ENCODE data around the gene SLCO4A1. TPM values are rescaled to one million over a fixed set of nuclear protein-coding genes. Genes with fewer than 3 reads are reported as not detected.

The SLCO4A1 gene
- total and polyA plus RNA-seq, 2 experiments from 2014 or later: 0.15 to 1.0 TPM

DNA sequence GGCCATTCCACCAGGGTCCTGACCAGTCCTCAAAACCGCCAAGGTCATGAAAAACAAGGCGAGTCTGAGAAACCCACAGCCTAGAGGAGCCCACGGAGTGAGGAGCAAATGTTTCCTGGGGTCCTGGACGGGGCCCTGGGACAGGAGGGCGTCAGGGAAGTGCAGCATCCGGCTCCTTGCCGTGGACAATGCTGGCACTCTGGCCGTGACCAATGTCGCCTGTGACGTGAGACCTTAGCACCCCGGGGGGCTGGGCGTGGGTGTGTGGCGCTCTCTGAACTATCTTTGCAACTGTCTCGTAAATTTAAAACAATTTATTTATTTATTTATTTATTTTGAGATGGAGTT is 34.1 kb upstream of the SLCO4A1 start:
- H3K27me3 ChIP-seq: no peaks in the 10 kb centered on the region
- H3K9me3 ChIP-seq (ENCODE audit: low read depth): no peaks in the 10 kb centered on the region
- DNase-seq (ENCODE audit: low read depth in 1 of 2, low spot score in 1 of 2): no peak
- TF ChIP-seq, protein P1, sequence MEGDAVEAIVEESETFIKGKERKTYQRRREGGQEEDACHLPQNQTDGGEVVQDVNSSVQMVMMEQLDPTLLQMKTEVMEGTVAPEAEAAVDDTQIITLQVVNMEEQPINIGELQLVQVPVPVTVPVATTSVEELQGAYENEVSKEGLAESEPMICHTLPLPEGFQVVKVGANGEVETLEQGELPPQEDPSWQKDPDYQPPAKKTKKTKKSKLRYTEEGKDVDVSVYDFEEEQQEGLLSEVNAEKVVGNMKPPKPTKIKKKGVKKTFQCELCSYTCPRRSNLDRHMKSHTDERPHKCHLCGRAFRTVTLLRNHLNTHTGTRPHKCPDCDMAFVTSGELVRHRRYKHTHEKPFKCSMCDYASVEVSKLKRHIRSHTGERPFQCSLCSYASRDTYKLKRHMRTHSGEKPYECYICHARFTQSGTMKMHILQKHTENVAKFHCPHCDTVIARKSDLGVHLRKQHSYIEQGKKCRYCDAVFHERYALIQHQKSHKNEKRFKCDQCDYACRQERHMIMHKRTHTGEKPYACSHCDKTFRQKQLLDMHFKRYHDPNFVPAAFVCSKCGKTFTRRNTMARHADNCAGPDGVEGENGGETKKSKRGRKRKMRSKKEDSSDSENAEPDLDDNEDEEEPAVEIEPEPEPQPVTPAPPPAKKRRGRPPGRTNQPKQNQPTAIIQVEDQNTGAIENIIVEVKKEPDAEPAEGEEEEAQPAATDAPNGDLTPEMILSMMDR (IDR thresholded peaks at IDR 0.05; ENCODE audit: low read depth, low read length): no peak
- H3K4me3 ChIP-seq: no peak overlapping the region
- no peak overlapping the region for H3K27ac ChIP-seq
- no peaks in the 10 kb centered on the region for H3K4me1 ChIP-seq (ENCODE audit: low read depth)
- no peaks in the 10 kb centered on the region for H3K36me3 ChIP-seq

DNA sequence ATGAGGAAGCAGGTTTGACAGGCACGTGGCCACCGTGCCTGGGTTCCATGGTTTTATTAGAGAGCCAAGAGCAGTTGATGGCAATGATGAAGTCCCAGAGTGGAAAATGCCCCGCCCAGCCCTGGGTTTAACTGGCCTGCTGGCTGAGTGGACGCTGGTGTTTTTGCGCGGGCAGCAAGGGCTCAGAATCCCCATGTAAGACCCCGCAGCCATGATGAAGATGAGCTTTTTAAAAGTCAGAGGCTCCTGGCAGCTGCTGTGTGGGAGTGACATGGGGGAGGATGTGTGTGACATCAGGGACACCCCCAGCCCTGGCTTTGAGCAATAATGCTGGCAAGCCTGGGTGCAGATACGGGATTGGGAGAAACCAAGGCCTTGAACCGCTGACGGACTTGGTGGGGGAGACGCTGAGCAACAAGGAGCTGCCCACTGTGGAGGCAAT is 33.0 kb upstream of the SLCO4A1 start:
- no peaks in the 10 kb centered on the region for H3K4me1 ChIP-seq (ENCODE audit: low read depth)
- H3K27me3 ChIP-seq: no peaks in the 10 kb centered on the region
- no peaks in the 10 kb centered on the region for H3K36me3 ChIP-seq
- no peak overlapping the region for H3K27ac ChIP-seq
- H3K9me3 ChIP-seq (ENCODE audit: low read depth): no peaks in the 10 kb centered on the region
- H3K4me3 ChIP-seq: no peak overlapping the region
- TF ChIP-seq, protein P1 (IDR thresholded peaks at IDR 0.05; ENCODE audit: low read depth, low read length): no peak
- no peak for DNase-seq (ENCODE audit: low read depth in 1 of 2, low spot score in 1 of 2)

DNA sequence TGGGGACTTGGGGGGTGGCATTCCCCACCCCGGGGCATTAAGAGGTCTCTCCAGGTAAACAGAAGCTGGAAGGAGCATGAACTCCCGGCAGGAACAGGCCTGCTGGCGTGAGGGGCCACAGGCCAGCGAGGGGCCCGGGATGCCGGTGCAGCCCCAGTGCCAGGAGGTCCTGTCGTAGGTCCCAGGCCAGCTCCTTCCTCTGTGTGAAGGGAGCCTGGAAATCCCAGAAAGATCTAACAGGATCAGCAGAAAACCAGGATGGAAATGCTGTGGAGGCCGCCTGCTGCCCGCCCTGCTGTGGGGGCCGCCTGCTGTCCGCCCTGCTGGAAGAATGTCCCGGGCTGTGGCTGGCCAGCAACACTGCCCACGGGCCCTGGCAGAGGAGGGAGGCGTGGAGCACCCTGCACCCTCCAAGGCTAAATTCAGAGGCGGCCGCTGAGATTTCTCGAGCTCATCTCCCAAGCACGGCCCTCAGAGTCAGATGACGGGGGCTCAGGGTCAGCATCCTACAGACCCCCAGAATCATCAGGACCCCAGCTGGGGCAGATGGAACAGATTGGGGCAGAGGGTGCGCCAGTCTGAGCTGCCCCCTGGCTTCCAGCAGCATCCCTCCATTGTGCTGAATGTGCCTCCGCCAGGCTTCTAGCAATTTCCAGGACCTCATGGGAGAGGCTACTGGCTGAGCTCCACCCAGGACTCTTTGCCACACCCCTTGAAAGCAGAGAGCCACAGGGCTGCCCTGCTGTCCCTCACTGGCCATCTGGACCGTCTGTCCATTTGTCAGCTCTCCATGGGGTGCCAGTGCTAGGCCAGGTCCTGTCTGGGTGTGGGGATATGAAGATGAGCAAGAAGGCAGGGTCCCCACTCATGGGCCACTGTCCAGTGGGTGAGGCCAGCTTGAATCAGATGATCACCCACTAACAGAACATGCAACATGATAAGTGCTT is 32.2 kb upstream of the SLCO4A1 start:
- Histone ChIP-seq H3K27me3 (no peaks in the 10 kb centered on the region), H3K27ac (no peak overlapping the region), H3K4me1 (ENCODE audit: low read depth) (no peaks in the 10 kb centered on the region), H3K4me3 (no peak overlapping the region), H3K36me3 (no peaks in the 10 kb centered on the region), H3K9me3 (ENCODE audit: low read depth) (no peaks in the 10 kb centered on the region)
- TF ChIP-seq, protein P1 (IDR thresholded peaks at IDR 0.05; ENCODE audit: low read depth, low read length): no peak
- no peak for DNase-seq (ENCODE audit: low read depth in 1 of 2, low spot score in 1 of 2)

DNA sequence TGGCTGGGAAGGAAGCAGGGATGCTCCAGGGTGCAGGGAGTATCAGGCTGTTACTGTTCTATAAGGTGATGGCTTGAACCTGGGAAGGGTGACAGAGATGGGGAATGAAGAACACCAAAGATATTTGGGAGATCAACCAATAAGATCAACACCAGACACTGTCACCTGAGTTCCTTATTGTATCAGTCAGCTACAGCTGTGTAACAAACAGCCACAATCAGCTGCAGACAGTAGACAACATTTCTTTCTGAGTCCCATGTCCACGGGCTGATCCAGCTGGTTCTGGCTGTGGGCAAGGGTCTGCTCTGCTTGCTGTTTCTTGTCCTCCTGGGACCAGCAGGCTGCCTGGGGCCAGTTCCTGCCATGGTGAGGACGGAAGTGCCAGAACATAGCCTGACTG is 31.3 kb upstream of the SLCO4A1 start:
- Histone ChIP-seq H3K4me1 (ENCODE audit: low read depth) (no peaks in the 10 kb centered on the region), H3K27me3 (no peaks in the 10 kb centered on the region), H3K4me3 (no peak overlapping the region), H3K36me3 (no peaks in the 10 kb centered on the region), H3K27ac (no peak overlapping the region), H3K9me3 (ENCODE audit: low read depth) (no peaks in the 10 kb centered on the region)
- DNase-seq (ENCODE audit: low read depth in 1 of 2, low spot score in 1 of 2): no peak
- TF ChIP-seq, protein P1 (IDR thresholded peaks at IDR 0.05; ENCODE audit: low read depth, low read length): no peak

DNA sequence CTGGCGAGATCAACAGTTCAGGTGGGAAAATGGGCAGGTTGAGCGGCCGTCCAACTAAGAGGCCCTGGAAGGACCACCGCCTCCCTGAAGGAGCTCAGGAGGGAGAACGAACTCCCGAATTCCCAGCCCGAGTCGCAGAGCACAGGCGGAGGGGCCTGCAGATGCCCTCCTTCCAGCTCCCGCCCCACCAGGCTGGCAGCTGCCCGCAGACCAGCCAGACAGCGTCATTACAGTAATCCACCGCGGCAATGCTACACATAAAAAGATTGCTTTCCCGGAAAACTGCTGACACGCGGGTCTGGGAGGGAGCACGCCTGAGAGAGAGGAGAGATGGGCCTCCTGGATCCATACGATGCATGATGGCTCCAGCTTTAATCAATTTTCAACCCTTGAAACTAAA is 30.5 kb upstream of the SLCO4A1 start:
- no peaks in the 10 kb centered on the region for H3K9me3 ChIP-seq (ENCODE audit: low read depth)
- DNase-seq (ENCODE audit: low read depth in 1 of 2, low spot score in 1 of 2): no peak
- H3K4me1 ChIP-seq (ENCODE audit: low read depth): no peaks in the 10 kb centered on the region
- TF ChIP-seq, protein P1 (IDR thresholded peaks at IDR 0.05; ENCODE audit: low read depth, low read length): no peak
- no peaks in the 10 kb centered on the region for H3K36me3 ChIP-seq
- H3K4me3 ChIP-seq: no peak overlapping the region
- H3K27me3 ChIP-seq: no peaks in the 10 kb centered on the region
- no peak overlapping the region for H3K27ac ChIP-seq

Measured in cardiac muscle cell (in vitro differentiated cells and primary cell).